ENCODE results near the gene GPR68.

DNA sequence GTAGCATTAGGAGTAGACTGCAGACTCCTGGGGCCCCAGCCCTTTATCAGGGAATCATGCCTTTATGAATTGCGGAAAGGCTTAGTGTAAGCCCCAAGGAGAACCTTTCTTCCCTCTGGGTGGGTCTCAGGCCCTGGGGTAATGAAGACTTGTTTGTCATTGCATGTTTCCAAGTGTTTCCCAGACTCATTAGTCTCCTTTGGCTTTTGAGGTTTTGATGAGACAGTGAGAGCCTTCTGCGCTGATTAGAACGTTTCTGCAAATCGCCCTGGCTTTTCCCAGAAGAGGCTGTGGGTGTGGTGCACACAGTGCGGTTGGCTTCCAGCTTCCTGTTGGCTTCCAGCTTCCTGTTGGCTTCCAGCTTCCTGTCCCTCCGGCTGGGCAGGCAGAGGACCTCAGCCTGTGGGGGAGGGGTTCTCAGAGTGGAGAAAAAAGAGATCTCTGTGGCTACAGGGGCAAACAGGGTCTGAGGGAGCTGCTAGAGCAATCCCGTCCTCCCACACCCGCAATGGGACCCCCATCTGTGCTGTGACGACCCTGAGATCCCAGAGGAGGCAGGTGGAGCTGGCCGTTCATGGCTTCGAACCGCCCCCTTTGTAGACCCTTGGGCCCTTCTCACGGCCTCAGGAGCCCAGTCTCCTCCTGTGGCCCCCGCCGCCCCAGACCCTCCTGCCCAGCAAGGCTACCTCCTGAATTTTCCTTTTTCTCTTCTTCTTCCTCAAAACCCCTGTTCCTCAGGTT is 42.1 kb downstream of the GPR68 start:
- TF ChIP-seq, protein P1, sequence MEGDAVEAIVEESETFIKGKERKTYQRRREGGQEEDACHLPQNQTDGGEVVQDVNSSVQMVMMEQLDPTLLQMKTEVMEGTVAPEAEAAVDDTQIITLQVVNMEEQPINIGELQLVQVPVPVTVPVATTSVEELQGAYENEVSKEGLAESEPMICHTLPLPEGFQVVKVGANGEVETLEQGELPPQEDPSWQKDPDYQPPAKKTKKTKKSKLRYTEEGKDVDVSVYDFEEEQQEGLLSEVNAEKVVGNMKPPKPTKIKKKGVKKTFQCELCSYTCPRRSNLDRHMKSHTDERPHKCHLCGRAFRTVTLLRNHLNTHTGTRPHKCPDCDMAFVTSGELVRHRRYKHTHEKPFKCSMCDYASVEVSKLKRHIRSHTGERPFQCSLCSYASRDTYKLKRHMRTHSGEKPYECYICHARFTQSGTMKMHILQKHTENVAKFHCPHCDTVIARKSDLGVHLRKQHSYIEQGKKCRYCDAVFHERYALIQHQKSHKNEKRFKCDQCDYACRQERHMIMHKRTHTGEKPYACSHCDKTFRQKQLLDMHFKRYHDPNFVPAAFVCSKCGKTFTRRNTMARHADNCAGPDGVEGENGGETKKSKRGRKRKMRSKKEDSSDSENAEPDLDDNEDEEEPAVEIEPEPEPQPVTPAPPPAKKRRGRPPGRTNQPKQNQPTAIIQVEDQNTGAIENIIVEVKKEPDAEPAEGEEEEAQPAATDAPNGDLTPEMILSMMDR (IDR thresholded peaks at IDR 0.05): no peak
- no peak for TF ChIP-seq CEBPB (IDR thresholded peaks at IDR 0.05)
- TF ChIP-seq MAFK (IDR thresholded peaks at IDR 0.05; ENCODE audit: partially characterized antibody): no peak
- no peak for TF ChIP-seq CHD4 (IDR thresholded peaks at IDR 0.05; ENCODE audit: borderline replicate concordance)
- TF ChIP-seq POLR2A (IDR thresholded peaks at IDR 0.05; ENCODE audit: low read length): no peak
- TF ChIP-seq ZFP36 (IDR thresholded peaks at IDR 0.05; ENCODE audit: borderline replicate concordance, partially characterized antibody): no peak
- TF ChIP-seq SMC3 (IDR thresholded peaks at IDR 0.05): no peak
- TF ChIP-seq, protein P2, sequence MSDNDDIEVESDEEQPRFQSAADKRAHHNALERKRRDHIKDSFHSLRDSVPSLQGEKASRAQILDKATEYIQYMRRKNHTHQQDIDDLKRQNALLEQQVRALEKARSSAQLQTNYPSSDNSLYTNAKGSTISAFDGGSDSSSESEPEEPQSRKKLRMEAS (IDR thresholded peaks at IDR 0.05): no peak
- no peak for TF ChIP-seq RAD21 (conservative IDR thresholded peaks at IDR 0.05 in 1 of 2, IDR thresholded peaks at IDR 0.05 in 1 of 2)
- TF ChIP-seq, protein P3, sequence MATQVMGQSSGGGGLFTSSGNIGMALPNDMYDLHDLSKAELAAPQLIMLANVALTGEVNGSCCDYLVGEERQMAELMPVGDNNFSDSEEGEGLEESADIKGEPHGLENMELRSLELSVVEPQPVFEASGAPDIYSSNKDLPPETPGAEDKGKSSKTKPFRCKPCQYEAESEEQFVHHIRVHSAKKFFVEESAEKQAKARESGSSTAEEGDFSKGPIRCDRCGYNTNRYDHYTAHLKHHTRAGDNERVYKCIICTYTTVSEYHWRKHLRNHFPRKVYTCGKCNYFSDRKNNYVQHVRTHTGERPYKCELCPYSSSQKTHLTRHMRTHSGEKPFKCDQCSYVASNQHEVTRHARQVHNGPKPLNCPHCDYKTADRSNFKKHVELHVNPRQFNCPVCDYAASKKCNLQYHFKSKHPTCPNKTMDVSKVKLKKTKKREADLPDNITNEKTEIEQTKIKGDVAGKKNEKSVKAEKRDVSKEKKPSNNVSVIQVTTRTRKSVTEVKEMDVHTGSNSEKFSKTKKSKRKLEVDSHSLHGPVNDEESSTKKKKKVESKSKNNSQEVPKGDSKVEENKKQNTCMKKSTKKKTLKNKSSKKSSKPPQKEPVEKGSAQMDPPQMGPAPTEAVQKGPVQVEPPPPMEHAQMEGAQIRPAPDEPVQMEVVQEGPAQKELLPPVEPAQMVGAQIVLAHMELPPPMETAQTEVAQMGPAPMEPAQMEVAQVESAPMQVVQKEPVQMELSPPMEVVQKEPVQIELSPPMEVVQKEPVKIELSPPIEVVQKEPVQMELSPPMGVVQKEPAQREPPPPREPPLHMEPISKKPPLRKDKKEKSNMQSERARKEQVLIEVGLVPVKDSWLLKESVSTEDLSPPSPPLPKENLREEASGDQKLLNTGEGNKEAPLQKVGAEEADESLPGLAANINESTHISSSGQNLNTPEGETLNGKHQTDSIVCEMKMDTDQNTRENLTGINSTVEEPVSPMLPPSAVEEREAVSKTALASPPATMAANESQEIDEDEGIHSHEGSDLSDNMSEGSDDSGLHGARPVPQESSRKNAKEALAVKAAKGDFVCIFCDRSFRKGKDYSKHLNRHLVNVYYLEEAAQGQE (IDR thresholded peaks at IDR 0.05): no peak
- TF ChIP-seq HDAC2 (IDR thresholded peaks at IDR 0.05): no peak
- no peak for TF ChIP-seq RFX5 (IDR thresholded peaks at IDR 0.05)
- no peak for TF ChIP-seq BHLHE40 (IDR thresholded peaks at IDR 0.05; ENCODE audit: low read depth, low read length)
